GM21619 (cell line): ENCODE results near the gene PYM1.
"Not testable (repeated sequence)": the region's sequence is repeated elsewhere in the genome, so short reads cannot be mapped to it uniquely, and the experiment has no call there.

ENCODE experiments used
- ATAC-seq: cut with Tn5 transposase; IDR thresholded peaks from one replicate; pipeline ENCODE4 v1.9.1; 2021; ENCODE audit not compliant: unreplicated experiment

PYM1 gene

GRCh38 chr12:55940065-55940732, 12.5 kb upstream of the PYM1 start:
- ATAC-seq, result peak; percentile 97

- no peak for ATAC-seq
Measured at GRCh38 chr12:55938826-55939501, 11.3 kb upstream of the PYM1 start.

GRCh38 chr12:55937981-55938380, 10.3 kb upstream of the PYM1 start:
- no peak for ATAC-seq

GRCh38 chr12:55935738-55936151, 8.1 kb upstream of the PYM1 start:
- no peak for ATAC-seq

- ATAC-seq, result no peak
Measured at GRCh38 chr12:55934773-55935172, 7.1 kb upstream of the PYM1 start.

GRCh38 chr12:55933799-55934742, 6.4 kb upstream of the PYM1 start:
- ATAC-seq, result no peak

- ATAC-seq, result no peak
Measured at GRCh38 chr12:55933169-55933798, 5.6 kb upstream of the PYM1 start.

GRCh38 chr12:55932551-55932910, 4.8 kb upstream of the PYM1 start:
- no peak for ATAC-seq

GRCh38 chr12:55931780-55932550, 4.3 kb upstream of the PYM1 start:
- ATAC-seq, result no peak

- no peak for ATAC-seq
Measured at GRCh38 chr12:55931317-55931779, 3.7 kb upstream of the PYM1 start.

GRCh38 chr12:55930771-55931316, 3.1 kb upstream of the PYM1 start, which contains the start of gene DGKA:
Gene DGKA, plus strand, starts transcription at chr12:55931162. Its CDS starts 5,342 bp downstream, at chr12:55936504.
- peak; percentile 20 for ATAC-seq

- ATAC-seq, result peak; percentile 35
Measured at GRCh38 chr12:55929306-55929791, 1.7 kb upstream of the PYM1 start.

- peak; percentile 39 for ATAC-seq
Measured at GRCh38 chr12:55926738-55927587, 731 bp downstream of the PYM1 start.

- ATAC-seq, result no peak
Measured at GRCh38 chr12:55925870-55926737, 1.6 kb downstream of the PYM1 start.

- ATAC-seq, result no peak
Measured at GRCh38 chr12:55925371-55925770, 2.3 kb downstream of the PYM1 start.

- not testable (repeated sequence) for ATAC-seq
Measured at GRCh38 chr12:55923648-55924047, 4.0 kb downstream of the PYM1 start.

- ATAC-seq, result no peak
Measured at GRCh38 chr12:55922126-55922525, 5.6 kb downstream of the PYM1 start.

- not testable (repeated sequence) for ATAC-seq
Measured at GRCh38 chr12:55919032-55919431, 8.7 kb downstream of the PYM1 start.
